ENCODE data around the gene MAPKAPK3.
A peak's percentile ranks its signal among the peaks of the same experiment; 100 is the strongest.
"Not testable (repeated sequence)": the region's sequence is repeated elsewhere in the genome, so short reads cannot be mapped to it uniquely, and the experiment has no call there.

The MAPKAPK3 gene

DNA sequence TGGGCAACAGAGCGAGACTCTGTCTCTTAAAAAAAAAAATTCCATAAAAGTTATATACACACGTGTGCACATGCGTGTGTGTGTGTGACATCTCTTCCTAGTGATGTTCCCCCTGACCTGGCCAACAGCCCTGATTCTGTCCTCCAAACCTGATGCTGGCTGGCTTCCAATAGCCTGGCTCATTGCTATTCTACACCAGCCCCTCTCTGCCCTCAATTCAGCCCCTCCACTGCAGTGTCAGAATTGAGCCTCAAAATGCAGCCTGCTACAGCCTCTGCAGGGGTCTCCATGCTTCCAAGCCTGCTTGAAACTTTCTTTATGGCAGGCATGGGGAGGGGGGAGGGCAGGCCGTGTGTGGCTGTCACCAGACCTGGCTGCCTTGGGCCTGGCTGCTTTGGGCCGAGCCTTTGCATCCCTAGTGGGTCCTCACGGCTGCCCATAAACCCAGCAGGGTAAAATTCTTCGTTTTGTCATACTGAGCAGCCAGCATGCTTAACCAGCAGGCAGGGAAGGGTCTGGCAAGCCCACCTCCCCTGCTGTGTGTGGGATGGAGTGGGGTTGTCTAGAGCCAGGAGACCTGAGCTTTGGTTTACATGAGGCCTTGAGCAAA is 35.1 kb downstream of the MAPKAPK3 start:
- no peak overlapping the region for H3K27ac ChIP-seq
- no peak for DNase-seq (ENCODE audit: low read depth, low spot score)

DNA sequence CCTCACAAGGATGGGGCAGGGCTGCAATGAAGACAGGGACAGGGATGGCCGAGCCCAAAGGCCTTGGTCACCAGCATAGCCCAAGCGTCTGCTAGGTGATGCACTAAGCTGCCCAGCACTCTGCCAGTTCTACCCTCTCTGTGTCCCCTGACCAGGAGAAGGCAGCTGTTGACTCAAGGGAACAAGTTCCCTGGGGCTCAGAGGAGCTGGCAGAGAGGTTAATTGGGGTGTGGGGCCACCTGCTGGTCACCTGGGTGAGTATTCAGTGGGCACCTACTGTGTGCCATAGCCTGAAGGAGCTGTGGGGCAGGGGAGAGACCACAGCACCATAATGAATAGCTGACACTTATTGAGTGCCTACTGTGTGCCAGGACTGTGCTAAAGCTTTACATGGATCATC is 35.8 kb downstream of the MAPKAPK3 start:
- DNase-seq (ENCODE audit: low read depth, low spot score), result no peak
- no peak overlapping the region for H3K27ac ChIP-seq

DNA sequence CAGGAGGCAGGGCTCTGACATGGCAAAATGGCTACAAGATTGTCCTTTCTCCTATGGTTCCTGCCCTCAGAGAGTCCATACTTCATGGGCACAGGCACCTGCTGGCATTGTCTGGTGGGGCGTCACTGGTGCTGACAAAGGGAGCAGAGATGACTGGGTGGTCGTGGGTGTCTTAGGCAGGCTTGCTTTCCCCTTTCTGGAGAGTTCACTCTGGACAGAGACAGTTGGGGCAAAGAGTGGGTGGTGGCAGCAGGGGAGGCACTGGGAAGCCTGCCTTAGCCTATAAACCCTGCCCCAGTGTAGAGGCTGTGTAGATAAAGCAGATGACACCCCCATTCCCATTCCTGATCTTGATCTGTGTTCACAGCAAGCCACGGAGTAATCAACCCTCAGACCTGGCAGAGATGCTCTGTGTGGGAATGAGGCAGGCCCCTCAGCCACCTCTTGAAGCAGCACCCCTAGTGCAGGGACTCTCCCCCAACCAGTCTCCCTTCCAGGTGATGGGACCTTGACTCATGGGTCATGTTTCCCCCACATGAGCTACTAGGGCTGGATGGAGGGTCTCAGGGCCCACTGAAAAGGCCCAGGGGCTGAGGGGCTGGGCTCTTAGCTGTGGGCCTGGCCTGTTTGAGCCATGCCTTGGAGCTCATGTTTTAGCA is 37.1 kb downstream of the MAPKAPK3 start:
- no peak for DNase-seq (ENCODE audit: low read depth, low spot score)
- H3K27ac ChIP-seq, result no peak overlapping the region

DNA sequence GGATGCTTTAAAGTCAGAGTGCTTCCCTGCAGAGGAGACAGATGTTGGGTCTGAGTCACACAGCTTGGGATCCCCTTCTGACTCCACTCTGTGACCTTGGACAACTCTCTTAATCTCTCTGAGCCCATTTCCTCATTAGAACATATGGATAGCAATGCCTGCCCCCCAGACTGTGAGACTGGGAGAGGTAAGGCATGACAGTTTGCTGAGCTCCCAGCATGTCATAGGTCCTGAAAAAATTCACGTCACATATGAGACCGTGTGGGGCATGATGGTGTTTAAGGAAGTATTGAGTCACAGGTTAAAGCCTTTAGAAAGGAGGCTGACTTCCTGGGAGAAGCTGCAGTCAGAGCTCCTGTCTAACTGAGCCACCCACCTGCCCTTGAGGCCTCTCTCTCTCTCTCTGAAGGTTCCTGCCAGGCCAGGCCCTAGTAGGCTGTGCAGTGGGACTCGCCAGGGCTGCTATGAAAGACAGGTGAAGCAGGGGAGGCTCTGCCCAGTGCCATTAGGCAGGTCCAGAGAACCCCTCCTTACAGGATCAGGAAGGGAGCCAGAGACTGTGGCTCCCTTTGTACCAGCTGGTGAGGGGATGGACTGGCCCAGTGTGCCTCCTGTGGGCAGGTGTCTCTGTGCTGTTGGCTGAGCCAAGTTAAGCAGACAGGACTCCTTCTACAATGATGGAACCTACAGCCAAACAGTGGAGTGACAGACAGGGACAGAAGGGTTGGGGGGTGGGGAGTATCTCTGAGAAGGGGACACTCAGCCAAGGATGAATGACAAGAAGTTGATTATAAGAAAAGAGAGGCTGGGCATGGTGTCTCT is 38.3 kb downstream of the MAPKAPK3 start:
- H3K27ac ChIP-seq, result peak overlapping the region; percentile 36
- DNase-seq (ENCODE audit: low read depth, low spot score), result no peak

DNA sequence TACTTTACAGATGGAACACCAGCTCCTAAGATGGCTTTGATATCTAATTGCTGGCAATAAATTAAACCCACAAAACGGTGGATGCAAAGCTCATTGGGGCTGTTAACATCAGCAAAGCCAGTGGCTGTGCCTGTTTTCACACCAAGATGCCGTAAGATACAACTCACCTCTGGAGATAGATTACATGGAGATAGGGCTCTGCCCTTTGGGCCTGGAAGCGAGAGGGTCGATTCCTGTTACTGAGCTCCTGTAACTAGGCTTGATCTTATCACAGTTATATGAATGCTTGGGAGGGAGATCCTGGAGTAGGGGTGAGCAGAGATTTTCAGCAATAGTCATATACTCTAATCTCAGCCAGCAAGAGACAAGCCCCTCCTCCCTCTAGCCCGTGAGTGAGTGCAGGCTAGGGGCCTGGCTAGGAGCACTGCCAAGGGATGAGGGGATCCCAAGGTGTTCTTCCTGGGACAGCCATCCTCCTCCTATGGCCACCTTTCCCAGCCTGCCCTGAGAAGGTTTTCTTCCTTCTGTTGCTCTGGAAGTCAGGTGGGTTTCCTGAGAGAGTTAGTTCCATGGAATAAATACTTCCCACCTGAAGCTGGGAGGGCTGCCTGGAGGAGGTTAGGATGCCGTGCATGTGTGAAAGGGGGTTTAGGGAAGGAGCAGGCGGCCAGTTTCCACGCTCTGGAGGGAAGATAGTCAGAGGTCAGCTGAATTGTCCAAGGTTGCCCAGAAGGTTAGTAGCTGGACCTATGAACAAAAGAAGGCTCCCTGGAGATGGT is 39.7 kb downstream of the MAPKAPK3 start:
- no peak overlapping the region for H3K27ac ChIP-seq
- no peak for DNase-seq (ENCODE audit: low read depth, low spot score)

DNA sequence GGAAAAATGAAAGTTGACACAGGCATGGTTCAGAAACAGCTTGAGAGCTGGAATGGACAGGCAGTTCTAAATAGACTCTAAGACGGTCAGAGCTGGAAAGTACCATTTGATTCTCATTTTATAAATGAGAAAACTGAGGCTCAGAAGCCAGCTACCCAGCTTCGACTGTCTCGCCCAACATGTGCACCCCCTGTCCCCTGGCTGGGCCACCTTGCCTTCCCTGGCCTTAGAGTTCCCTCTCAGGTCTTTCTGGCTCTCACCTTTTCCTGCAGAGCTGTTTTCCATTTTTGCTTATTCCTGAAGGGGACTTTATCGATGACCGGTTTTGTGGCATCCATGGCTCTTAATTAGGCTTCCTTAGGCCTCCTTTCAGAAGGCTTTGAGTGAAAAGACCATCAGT is 40.5 kb downstream of the MAPKAPK3 start:
- H3K27ac ChIP-seq, result no peak overlapping the region
- no peak for DNase-seq (ENCODE audit: low read depth, low spot score)

DNA sequence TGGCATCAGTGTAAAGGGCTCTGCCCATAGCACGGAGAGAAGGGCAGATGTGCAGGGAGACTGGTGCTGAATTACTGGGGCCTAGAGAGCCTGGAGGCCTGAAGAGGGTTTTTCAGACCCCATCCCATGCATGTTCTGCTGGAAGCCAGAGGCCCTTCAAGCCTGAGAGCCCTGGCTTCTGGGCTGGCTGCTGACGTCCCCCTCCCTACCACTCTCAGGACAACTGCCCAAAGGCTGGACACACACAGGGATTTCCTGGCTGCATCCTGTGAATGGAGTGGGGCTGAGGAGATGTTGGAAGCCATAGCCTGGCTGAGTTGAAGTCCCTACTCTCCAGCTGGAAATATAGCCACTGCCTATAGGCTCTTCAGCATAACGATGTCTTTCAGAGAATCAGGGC is 40.9 kb downstream of the MAPKAPK3 start:
- no peak for DNase-seq (ENCODE audit: low read depth, low spot score)
- no peak overlapping the region for H3K27ac ChIP-seq

DNA sequence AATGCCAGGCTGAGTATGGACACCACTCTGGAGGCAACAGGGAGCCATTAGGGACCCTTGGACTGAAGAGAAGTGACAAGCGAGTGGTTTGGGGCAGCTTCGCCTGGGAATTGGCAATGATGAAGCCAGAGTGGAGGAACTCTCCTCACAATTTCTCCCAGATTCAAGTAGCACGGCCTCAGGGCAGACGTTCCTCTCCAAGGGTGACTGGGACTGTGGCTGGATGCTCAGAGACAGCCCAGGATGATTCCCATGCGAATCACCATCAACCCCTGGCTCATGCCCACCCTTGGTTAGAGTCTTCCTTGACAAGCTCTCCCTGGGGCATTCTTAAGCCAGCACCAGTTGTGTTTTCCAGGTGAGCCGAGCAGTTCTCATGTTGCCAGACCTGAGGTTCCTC is 41.5 kb downstream of the MAPKAPK3 start:
- DNase-seq (ENCODE audit: low read depth, low spot score), result no peak

DNA sequence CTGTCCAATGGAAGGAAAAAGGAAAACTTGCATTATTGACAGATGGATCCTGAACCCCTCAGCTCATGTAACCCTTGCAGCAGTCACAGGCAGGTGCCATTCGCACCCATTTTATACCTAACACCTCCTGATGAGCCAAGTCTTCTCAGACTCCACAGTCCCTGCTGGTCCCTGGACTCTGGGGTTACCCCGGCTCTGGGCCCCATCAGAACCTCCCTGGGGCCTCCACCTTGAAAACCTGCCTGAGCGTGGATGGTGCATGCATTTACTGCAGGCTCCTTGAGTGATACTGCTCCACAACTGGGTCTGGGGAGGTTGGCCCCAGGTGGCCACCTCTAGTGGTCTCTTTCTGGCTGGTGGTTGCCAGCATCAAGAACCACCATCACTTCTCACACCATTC is 41.9 kb downstream of the MAPKAPK3 start:
- no peak for DNase-seq (ENCODE audit: low read depth, low spot score)
- no peak overlapping the region for H3K27ac ChIP-seq

More for the DNA sequence above, 41.5 kb downstream of the MAPKAPK3 start:
- no peak overlapping the region for H3K27ac ChIP-seq

DNA sequence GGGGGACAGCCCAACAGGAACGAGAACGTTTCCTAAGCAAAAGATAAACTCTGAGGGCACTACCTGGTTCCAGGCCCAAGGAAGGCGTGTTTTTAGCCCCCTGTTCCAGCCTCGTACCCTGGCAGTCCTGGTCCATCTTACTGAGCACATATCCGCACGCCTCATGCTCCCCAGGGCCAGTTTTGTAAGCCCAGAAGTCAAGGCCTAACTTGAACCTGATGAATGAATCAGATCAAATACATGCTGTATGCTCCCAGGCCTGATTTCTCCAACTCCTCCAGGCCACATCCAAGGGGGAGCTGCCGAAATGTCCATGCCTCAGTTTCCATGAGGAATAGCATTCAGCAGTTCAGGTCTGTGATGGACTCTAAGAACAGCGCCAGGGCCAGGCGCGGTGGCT is 43.4 kb downstream of the MAPKAPK3 start:
- no peak overlapping the region for H3K27ac ChIP-seq
- DNase-seq (ENCODE audit: low read depth, low spot score), result no peak

DNA sequence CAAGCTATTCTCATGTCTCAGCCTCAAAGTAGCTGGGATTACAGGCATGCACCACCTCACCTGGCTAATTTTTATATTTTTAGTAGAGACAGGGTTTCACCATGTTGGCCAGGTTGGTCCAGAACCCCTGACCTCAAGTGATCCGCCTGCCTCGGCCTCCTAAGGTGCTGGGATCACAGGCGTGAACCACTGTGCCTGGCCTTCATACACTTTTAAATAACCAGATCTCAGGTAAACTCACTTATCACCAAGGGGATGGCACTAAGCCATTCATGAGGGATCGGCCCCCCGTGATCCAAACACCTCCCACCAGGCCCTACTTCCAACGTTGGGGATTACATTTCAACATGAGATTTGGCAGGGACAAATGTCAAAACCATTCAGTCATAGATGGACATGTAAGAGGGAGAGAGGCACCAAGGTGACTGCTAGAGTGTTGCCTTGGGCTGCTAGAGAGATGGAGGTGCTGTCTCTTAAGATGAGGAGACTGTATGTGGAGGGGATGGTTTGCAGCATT is 44.4 kb downstream of the MAPKAPK3 start:
- no peak overlapping the region for H3K27ac ChIP-seq
- DNase-seq (ENCODE audit: low read depth, low spot score), result no peak

DNA sequence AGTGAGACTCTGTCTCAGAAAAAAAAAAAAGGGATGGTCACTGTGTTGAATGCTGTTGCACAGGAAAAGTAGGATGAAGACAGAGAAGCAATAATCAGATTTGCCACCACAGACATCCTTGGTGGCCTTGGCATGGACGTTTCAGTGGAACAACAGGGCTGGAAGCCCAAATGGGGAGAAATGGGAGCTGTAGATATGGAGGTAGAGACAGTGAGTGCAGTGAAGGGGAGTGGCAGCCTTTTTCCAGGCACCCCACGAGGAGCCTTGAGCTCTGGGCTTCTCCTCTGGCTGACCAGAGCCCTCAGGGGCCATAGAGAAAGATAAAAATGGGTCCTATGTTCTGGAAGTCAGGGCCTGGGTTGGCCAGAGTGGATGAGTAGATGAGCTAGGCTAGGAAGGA is 45.5 kb downstream of the MAPKAPK3 start:
- DNase-seq (ENCODE audit: low read depth, low spot score), result no peak
- H3K27ac ChIP-seq, result no peak overlapping the region

DNA sequence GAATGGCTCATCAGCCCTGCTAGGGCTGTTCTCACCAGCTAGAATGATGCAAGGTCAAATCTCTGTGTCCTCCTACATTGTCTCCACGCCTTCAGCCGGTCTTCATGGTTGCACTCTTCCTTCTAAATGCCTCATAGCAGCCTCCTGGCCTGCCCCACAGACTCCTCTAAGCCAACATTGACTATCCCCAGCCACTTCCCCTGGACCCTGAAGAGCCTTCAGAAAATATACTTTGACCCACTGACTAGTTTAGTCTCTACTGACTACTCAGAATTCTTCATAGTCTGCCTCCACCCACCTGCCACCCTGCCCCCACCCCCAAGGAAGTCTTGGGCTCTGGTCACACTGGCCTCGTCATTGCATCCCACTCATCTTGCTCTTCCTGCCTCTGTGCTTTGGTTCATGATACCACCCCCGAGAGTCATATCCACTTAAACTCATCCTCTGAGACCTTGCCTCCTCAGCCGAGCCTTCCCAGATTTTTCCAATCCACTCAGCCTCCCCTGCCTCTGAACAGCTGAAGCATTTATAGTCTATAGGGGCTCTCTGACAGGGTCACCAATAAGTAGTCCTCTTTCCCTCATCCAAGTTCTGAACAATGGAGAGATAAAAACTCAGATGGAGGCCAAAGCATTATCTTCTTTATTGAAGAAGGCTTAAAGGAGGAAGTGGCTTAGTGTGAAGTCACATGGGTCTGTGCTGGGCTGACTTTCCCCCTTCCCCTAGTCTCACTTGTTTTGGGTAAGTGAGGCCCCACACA is 48.3 kb downstream of the MAPKAPK3 start:
- no peak for DNase-seq (ENCODE audit: low read depth, low spot score)
- no peak overlapping the region for H3K27ac ChIP-seq

DNA sequence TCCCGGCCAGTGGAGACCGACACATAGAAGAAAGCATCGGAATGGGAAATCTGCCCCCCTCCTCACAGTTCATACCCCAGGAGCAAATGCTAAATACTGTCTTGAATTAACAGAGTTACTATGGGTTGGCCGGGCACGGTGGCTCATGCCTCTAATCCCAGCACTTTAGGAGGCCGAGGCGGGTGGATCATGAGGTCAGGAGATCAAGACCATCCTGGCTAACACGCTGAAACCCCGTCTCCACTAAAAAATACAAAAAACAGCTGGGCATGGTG is 48.8 kb downstream of the MAPKAPK3 start:
- DNase-seq (ENCODE audit: low read depth, low spot score); H3K27ac ChIP-seq: not testable (repeated sequence)

DNA sequence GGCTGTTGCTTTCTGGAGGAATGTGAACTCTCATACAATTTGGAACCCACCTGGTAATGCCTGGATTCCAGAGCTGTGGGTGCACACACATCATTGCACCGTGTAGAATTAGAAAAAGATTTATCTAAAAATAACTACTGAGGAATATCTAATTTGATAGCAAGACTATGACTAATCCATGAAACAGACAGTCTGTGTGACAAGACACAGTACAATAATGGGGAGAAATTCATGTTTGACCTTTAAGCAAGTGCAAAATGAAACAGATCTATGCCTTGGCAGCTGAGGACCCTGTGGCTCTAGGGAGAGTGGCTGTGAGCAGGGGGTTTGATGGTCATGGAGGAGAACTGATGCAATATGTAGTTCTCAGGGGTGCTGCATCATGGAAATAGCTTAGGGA is 49.9 kb downstream of the MAPKAPK3 start:
- DNase-seq (ENCODE audit: low read depth, low spot score), result no peak
- H3K27ac ChIP-seq, result no peak overlapping the region

DNA sequence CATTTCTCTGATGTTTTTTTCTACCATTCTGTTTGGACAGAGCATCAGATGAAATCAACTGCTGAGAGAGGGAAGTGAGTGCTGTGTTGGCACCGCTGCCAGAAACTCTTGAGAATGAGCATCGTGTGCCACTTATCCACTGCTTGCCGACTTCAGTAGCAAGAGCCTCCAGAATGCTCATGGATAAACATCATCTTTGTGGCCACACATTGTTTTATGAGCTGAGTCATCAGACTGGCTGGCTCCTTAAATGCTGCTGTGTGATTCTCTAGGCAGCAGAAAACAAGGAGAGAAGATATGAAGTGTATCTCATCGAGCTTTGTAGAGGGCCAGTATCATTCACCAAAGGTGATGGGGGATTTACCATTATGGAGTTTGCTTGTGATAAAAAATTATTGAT is 54.4 kb downstream of the MAPKAPK3 start:
- H3K27ac ChIP-seq, result no peak overlapping the region
- peak; percentile 49 for DNase-seq (ENCODE audit: low read depth, low spot score)

DNA sequence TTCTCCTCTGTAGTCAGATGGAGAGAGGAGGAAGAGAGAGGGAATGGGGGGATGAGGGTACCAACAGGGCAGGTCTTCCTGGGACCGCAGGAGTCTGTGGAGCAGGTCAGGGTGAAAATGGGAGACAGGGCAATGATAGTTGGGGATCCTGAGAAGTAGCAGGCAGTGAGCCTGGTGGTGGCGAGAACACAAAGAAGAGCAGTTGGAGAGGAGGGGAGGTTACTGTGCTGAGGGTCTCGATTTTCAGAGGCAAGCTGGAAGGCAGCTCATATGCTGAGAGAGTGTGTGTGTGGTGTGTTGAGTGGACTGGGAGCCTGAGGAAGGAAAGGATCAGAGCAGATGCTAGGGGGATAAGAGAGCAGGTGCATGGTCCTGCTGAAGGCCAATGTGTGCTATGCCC is 55.7 kb downstream of the MAPKAPK3 start:
- DNase-seq (ENCODE audit: low read depth, low spot score), result no peak
- no peak overlapping the region for H3K27ac ChIP-seq

DNA sequence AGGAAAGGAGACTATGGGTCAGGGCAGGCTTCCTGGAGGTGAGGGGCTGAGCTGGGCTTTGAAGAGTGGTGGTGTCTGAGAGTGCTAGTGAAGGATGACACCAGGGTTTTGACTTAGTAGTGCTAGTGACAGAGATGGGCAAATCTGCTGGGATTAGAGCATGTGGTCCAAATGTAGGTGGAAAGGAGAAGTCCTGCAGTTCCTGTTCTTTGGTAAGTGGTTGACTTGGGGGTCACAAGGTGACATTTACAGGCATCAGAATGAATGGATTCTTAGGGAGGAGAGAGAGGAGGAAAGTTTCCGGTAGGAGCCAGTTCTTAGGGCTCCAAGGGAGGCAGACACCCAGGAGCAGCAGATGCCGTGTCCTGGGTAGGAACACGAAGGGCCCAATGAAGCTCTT is 57.0 kb downstream of the MAPKAPK3 start:
- no peak overlapping the region for H3K27ac ChIP-seq
- DNase-seq (ENCODE audit: low read depth, low spot score), result no peak

DNA sequence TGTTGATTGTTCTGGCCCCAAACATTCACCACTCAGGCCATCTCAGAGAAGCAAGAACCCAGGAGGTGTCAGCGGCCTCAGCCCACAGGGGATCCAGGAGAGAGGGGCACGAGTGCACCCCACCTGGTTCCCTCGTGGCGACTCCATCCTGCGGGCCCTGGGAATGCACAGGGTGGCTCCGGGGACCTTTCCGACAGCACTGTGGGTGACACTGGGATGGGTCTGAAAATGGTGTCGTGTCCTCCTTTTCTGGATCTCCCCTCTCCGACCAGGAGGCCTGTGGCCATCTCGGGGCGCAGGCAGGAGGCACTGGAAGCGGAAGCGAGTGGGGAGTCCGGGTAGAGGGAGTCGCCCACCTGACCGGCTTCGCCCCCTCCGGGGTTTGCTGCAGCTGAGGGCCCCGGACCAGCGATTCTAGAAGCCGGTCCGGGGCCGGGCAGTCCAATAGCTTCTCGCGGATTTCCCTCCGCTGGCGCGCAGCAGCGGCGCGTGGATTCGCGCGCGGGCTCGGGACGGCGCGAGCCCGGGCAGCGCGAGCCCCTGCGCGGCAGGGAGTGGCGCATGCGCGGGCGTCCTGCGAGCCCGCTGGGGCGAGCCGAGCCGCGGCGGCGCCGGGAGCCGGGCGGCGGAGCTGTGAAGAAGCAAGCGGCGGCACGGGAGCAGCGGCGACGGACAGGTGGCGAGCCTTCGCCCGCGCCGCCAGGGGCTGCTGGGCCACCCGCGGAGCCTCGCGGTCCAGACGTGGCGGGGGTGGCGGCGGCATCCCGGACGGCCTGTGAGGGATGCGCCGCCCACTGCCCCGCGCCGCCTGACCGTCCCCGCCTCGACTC is 57.6 kb downstream of the MAPKAPK3 start, which contains the start of gene DOCK3:
DOCK3 (plus strand) TSS at position 579 of the 830 bp plus-strand sequence. CDS start 337 bp downstream, outside the sequence.
- no peak for DNase-seq (ENCODE audit: low read depth, low spot score)

More for the DNA sequence above, 57.6 kb downstream of the MAPKAPK3 start, which contains the start of gene DOCK3:
- H3K27ac ChIP-seq, result no peak within 1 kb of the TSS
